ENCODE data around the gene RCBTB2.

GRCh38 chr13:48492470-48493065, 40.3 kb downstream of the RCBTB2 start:
- TF ChIP-seq CTCF (IDR thresholded peaks at IDR 0.05; ENCODE audit: low read depth, low read length, poor library complexity, severe bottlenecking) (no peak), EZH2phosphoT487 (IDR thresholded peaks at IDR 0.05; ENCODE audit: borderline replicate concordance, low read length) (no peak)

Data from DOHH2 (cell line).